ELR (cell line): ENCODE measurements around the gene TMSB4X.
"Not testable (repeated sequence)": the region's sequence is repeated elsewhere in the genome, so short reads cannot be mapped to it uniquely, and the experiment has no call there.

ENCODE experiments used
- DNase-seq: peaks from one replicate; pipeline ENCODE4 v3.0.0-alpha.2; 2015; ENCODE audit warnings: low read depth

The TMSB4X gene

DNA sequence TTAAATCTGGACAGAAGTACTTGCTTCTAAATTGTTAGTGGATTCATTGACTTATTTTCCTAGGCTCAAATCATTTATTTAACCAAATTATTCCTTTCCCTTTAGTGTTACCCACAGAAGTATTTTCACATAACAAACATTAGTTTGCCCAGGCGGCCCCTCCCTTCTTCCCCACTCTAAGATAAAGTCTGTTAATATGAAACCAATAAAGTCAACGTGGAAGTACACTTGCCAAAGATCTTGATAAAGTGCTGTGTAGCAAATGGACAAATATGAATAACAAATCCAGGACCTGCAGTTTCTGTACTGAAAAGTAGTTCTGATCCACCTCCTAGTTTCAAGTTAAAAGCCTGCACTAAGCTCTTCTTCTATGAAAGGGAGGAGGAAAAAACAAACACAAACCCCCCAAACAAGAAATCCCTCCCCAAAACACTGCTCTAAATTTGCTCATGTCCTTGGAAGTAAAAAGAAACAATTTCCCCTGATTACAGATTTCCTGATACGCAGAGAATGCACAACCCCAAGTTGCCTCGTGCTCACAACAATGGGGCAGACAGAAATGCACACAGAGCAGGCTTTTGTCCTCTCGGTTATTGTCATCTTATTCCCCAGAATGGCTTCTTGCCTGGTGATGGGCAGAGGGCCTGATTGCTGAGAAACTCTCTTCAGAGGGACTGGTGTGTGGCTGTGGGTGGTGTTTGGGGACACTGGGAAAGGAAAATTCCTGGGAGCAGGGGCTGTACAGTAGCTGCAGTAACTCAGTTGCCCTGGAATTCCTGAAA, 23.2 kb downstream of the TMSB4X start:
- DNase-seq: no peak

DNA sequence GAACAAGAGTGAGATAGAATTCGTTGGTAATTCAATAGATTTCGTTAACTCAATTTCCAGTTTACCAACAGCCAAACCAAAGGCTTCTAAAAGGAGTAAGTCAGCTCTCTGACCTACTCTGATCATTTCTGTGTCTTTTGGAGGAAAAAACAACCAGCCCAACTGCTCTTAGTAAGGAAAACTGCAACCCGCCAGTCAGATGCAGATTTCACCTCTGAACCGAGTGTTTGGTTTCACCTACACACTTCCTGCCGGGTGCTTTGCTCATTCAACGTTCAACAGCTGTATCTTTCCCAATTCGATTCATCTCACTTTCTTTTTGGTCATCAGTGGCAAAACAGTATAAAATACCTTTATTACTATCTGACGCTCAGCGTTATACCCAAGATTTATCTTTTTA, 24.5 kb downstream of the TMSB4X start:
- DNase-seq: no peak

DNA sequence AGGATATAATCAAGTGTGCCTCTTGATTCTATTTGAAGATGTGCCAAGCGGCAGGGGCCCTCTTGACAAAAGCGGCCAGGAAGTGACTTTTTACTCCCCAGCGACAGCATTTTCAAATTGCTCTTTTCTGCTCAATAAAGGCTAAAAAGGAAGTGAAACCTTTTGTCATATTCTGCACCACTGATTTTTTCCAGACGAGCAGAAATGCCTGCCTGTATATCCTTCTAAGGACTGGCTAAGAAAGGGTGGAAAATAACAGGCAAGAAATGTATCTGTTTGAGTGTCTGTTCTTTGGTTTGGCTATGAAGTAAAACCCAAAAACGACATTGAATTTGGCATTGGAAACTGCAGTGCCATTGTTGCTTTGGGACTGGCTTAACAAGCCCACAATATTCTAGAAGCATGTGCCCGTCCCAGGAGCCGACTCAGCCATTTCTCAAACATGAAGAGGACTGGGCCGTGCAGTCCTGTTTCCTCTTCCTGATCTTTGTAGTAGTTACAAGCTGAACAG, 25.4 kb downstream of the TMSB4X start:
- no peak for DNase-seq

DNA sequence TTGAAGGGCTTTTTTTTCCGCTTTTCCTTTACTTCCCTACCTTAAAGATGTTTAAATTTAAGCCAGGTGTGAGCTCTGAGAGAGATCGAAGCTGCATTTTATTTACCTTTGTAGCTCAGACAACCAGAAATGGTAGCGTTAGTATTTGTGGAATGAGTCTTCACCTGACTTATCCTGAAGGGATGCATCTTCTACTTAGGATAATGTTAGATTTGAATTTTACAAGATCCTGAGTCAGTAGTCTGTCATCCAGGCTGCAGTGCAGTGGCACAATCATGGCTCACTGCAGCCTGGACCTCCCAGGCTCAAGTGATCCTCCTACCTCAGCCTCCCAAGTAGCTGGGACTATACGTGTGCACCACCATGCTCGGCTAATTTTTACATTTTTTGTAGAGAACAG, 26.2 kb downstream of the TMSB4X start:
- peak; percentile 42 for DNase-seq

DNA sequence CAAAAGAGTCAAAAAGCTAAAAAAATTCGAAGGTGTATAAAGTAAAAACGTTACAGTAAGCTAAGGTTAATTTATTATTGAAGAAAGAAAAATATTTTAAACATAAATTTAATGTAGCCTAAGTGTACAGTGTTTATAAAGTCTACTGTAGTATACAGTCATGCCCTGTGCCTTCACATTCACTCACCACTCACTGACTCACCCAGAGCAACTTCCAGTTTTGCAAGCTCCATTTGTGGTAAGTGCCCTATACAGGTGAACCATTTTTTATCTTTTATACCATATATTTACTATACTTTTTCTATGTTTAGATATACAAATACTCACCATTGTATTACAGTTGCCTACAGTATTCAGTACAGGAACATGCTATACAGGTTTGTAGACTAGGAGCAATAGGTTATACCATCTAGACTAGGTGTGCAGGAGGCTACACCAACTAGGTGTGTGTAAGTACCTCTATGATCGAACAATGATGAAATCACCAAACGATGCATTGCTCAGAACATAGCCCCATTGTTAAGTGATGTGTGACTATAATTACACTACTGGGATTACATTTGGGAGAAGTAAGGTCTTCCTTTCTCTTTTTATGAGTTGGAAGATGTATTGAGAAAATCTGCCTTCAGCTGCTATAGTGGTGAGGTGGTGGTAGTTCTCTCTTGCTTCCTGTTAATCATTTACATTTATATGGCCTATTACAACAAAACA, 27.2 kb downstream of the TMSB4X start:
- peak; percentile 59 for DNase-seq

DNA sequence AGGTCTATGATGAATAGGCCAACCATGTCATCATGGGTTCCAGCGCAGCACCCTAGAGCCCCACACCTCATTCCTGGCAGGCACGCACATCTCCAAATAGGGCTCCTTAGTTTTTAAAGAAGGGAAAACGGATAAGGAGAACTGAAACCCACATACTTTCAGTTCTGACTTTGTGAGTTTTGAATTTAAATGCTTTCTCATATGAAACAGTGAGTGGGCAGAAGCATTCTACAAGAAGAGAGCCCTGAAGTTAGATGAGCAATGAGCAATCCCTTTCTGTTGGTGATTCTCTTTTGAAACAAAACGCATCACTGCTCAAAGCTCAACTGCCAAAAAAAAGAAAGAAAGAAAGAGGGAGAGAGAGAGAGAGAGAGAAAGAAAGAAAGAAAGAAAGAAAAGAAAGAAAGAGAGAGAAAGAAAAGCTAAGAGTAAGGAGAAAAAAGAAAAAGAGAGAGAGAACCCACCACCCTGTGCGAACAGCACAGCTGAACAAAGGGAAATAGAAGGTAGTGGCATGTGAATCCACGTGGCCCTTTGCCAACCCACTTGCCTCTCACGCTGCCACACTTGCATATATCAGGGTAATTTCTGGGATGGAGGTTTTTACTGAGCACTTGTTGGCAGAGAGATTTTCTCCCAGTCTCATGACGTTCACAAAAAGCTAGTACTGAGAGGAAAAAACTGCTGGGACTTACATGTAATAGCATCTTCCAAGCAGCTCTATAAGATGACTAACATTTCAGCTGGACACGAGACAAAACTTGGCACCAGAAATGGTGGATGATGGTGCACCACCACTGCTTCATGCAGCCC, 31.0 kb downstream of the TMSB4X start:
- DNase-seq: no peak

DNA sequence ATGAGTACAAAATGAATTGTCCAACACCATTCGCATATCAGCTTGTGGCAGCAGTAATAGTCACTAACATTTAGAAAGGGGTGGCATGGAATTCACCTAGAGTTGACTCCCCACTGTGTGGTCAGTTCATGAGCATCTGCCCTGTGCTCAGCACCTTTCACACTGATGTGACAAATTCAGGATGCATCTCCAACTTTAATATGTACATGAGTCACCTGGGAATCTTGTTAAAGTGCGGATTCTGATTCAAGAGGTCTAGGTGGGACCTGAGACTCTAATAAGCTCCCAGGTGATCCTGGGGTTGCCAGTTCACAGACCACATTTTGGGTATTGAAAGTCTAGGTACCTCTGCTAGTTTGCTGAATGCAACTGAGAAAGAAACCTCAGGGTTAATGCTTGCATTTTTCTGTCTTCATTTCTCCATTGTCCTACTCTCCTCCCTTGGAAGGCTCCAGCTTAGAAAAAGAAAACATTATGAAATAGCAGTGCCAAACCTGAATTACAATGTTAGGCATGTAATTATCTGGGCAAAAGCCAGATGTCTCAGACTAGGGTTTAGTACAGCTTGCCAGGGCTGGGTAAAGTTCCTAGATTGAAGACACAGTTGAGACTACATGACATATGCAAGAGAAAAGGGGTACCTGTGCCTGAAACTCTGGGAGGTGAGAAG, 32.7 kb downstream of the TMSB4X start:
- DNase-seq: peak; percentile 9

DNA sequence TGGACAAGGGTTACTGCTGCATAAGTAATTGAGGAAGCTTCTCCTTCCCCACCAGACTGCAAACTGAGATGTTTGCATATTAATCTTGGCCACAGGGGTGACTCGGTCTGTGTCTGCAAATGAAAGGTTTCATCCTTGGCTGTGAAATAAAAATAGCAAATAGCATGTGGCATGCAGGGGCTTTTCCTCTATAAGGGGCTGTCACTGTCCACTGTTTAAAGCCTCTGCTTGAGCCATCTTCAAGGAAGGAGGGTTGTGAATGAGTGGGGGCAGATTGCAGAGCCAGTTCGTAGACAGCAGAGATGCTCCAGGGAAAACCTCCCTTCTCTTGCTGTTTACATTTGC, 33.3 kb downstream of the TMSB4X start:
- no peak for DNase-seq

DNA sequence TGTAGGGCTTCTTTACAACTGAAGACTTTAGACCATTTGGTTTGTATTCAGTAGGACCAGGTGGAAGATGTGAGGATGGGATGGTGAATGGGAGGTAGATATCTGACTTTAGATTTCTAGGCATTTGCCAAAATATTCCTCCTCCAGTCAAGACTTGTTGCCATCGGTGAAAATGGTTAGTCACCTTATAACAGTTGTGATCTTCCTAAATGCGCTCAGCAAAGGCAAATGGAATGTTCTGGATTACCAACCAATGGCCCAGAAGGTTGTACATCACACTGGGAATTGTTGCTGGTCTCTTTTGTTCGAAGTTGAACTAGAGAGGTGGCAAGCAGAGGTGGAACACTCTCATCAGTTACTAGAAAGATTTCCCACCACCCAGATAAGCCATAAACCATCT, 33.9 kb downstream of the TMSB4X start:
- no peak for DNase-seq

DNA sequence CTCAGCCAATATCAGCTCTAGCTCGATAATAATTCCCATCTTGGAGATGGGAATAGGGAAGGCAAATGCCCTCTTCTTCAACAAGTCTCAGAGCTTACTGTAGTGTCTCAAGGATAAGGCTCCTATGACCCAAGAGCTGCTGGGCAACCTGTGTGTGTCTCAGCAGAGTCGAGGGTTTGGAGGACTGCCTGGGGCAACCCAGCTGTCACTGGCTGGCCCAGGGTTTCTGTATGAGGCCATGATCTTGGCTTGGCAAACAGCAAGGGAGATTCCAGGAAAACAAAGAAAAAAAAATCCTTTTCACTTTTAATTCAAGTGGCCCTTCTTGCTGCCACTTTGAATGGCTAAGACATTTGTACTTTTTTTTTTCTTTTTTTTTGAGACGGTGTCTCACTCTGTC, 34.4 kb downstream of the TMSB4X start:
- no peak for DNase-seq

DNA sequence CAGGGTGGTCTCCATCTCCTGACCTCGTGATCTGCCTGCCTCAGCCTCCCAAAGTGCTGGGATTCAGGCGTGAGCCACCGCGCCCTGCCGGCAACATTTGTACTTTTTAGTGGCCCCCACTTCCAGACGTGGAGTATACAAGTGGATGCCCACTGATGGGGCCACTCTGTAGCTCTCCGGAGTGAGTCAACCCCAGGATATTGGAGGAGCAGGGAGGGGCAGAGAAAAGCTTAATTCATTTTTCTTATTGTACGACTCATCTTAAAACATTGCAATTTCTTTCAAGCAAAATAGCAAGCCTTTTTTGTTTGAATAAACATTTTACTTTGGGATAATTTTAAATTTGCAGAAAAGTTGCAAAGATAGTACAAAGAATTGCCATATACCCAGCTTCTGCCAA, 34.9 kb downstream of the TMSB4X start:
- peak; percentile 32 for DNase-seq

DNA sequence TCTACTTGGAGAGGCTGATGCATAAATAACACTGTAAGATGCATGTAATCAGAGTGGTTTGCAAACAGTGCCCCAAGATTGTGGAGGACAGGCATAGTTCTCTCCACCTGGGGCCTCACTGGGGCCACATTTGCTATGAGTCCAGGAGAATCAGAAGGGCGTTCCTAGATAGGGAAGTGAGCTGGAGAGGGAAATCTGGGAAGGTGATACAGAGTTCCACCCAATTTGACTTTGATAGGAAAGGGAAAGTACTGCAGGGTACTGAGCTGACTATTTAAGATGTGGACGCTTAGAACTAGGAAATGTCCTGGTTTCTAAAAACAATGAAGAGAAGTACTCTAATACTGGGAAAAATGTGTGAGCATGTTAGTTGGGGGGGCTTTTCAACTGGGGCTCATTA, 35.6 kb downstream of the TMSB4X start:
- no peak for DNase-seq

DNA sequence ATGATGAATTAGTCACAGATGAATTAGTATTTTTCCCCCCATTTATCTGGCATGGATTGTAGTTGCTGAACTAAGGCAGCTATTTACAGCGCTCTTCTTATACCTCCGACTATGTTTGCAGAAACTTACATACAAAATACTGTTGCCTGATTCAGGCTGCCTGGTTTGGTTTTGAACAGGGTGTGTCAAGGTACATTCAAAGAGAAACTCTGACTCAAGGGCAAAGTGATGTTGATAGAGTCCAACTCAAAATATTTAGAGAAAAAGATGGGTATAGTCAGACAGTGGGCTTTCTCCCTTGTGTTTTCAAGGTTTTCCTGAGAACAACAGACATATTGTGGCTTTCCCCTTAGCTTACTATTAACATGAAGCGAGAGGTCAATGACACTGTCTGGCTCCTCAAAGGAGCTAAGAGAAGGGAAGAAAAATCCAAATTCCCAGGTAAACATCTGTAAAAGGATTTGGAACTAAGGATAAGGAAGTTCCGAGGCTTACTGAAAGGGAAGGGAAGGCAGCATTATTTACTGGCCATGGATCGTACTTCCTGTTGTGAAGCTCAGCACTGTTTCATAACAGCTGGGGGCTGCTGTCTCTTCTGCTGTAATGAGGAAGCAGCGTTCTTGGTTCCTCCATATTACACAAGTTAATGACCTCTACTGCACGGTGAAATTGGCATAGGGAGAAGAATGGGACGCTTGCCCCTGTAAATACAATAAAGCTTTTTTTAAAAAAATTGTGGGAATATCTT, 38.6 kb downstream of the TMSB4X start:
- no peak for DNase-seq

DNA sequence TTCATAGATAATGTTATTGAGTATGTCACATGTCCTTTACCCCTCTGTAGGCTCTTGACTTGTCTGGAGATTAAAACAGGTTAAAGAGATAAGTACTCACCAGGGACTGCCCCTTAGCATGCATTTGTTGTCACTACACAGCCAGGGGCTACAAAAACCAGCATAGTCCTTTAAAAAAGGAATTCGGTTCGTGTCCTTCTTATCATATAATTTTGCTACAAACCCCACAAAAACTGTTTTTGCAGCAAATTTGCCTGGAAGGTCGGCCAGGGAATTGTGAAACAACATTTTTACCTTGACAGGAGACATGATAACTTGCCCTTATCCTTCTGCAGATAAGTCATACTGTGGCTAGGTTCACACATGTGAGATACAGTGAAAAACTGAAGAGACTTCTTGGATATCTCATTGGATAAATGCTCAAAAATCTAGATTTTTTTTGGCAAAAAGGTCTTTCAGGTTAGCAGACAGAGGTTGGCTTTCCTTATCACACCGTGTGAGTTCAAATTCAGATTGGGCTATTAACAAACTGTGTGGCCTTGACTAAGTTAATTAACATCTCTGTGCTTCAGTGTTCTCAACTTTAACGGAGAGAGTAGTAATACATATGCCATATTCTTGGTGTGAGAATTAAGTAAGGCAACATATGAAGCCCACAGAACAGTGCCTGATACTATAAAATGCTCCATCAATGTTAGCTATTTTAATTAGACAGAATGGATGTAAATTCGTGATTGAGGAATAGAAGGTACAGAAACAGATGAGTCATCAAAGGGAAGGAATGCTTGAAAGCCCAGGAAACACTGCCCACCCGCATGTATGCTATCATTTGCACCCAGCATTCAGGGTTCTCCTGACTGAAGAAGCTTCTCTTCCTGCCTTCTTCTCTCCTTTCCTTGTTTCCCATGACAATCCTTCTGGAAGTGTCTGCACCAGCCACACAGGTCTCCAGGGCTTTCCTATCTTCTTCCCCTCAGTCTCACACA, 39.5 kb downstream of the TMSB4X start:
- peak; percentile 55 for DNase-seq

DNA sequence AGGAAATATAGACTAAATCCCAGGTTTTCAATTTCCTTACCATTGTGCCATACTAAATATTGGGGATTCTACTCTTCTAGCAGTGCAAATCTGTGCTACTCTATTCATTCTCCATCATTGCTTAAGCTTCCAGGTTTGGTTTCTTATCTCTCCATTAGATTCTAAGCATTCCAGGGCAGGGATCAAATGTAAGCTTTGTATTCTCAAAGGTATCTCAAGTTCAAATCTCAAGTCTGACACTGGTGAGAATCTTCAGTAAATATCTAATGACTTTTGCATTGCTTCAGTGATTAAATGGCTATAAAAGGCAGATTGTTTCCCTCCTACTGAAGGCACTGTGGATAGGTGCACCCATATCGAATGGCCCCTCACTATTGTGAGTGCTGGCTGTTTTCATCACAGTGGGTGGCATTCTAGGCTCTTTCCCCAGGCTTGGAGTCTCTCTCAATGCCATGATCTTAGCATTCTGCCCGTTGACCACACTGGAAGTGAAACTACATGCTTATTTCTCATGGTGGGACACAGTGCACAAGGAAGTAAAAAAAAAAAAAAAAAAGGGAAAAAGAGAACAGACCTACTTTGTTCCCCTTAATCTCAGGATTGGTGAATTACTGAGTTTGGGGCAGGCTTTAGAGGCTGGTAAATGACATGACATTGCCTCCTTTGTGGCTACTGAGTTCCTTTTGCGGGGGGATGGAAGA, 40.8 kb downstream of the TMSB4X start:
- DNase-seq: no peak

DNA sequence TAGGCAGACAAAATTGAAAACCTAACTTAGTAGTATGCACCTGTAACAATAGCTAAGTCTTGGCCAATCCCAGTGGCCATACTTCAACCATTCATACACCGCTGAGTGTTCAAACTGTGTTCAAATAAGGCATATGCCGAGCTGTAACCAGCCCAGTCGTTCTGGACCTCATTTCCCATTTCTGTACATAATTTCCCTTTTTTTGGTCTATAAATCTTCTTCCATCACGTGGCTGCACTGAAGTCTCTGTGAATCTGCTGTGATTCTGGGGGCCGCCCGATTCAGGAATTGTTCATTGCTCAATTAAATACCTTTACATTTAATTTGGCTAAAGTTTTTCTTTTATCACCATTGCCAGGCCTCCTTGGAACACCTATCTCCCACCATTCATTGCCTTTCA, 41.8 kb downstream of the TMSB4X start:
- DNase-seq: not testable (repeated sequence)

DNA sequence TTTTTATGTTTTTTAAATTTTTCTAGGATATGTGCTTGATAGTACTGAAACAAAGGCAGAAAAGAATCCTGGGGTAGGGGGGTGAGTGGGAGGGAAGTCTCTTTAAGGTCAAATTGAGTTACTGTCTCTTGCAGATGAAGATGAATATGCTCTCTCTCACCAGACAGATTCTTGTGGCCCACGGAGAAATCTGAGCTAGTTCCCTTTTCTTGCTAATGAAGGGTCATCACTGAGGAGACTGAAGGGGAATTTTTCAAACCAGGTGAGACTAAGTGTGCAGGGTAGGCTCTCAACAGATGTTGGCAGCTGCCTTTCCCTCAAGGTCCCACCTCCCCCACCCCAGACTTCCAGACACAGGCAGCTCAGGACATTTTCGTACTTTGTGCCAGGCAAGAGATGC, 48.0 kb downstream of the TMSB4X start:
- no peak for DNase-seq

DNA sequence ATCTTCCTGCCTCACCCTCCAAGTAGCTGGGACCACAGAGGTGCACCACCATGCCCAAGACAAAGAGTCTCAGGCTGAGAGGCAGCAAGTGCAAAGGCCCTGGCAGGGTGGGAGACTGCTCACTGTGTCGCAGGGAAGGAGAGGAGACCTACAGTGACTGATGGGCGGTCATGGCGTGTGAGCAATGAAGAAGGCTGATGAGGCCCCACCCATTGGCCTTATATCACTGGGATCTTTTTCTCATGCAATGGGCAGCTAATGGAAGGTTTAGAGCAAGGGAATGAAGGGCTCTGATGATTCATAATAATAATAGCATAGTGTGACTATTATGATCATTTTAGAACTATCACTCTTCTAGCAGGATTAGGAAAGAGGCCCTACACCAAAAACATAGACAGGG, 48.7 kb downstream of the TMSB4X start:
- no peak for DNase-seq

DNA sequence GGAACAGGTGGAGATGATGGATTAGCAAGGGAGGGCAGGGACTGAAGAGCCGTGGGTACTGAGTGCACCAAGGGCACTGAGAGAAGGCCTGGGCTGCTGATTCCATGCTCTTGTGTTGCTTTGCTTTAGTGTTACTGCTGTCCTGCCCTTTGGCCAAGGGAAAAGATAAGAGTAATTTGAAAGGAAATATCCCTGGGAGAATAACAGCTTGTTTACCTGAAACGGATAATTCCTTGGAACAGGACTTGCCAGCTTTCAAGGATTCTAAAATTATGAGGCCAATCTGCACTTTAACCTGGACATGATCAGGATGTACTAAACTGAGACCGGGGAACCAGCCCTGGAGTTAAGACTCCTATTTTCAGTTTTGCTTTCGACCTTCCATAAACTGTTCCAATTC, 49.1 kb downstream of the TMSB4X start:
- no peak for DNase-seq

DNA sequence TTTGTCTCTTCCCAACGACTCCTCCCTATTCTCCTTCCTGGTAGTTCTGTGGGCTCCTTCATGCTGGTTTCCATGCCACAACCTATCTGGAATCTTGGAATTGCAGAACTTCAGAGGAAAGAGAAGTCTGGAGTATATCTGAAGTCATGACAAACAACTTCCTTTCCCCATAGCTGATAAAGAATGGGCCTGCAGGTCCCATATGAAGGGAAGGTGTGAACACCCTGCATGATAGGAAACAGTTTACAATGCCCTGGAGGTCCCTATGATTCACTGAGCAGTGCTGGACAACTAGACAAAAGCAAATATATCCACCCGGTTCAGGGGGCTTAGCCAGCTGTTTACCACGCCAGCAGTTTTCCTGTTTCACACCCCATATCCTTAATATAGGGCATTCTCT, 50.1 kb downstream of the TMSB4X start:
- no peak for DNase-seq
